NT2/D1 (cell line): ENCODE data around the gene HCRTR1.

ENCODE experiments used
- SUZ12 ChIP-seq: IDR thresholded peaks from 2 replicates; pipeline ENCODE4 v1.6.1; 2011; ENCODE audit not compliant: insufficient read length, insufficient read depth; ENCODE audit errors: extremely low read depth
- YY1 ChIP-seq: IDR thresholded peaks from 2 replicates; pipeline ENCODE4 v1.6.1; 2011; ENCODE audit not compliant: insufficient read length, insufficient read depth

DNA sequence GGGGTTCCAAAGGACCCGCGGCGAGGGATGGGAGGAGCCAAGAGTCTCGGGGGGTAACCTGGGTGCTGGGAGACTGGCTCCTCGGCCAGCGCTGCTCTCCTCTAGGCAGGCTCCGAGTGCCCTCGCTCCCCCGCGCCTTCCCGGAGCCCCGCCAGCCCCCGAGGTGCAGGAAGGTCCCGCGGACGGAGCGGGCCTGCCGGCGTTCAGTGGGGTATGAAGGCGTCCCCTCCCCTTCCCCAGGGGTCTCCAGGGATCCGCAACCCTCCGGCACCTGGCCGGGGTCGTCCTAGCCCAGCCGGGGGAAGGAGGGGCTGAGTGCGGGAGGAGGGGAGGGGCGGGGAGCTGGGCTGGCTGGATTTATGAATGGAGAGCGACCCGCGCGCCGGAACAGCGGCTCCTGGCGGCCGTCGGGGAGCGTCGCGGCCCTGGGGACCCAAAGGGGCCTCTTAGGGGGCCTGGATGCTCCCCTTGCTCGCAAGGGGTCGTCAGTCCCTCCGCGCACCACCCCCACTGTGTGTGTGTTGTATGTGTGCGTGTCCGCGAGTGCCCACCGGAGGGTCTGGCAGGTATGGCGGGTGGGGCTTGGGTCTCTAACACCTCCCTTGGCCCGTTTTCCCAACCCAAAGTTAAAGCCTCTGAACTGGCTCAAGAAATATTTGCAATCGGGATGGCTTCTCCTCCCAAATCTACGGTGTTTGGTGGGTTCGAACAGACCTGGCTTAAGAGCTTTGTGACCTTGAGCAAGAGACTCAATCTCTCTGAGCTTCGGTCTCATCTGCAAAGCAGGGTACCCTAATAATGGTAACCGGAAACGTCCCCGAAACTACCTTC is 642 bp downstream of the HCRTR1 start:
- no peak for TF ChIP-seq YY1
- TF ChIP-seq SUZ12: no peak
